Breast epithelium (tissue), 4 donors: Measurements from ENCODE around the gene SNRNP27. TPM values are rescaled to one million over a fixed set of nuclear protein-coding genes. Genes with fewer than 3 reads are reported as not detected.

Experiments
- DNase-seq, 2 donors: peaks; one replicate each; pipeline ENCODE4 v3.0.0-alpha.2; 2019; ENCODE audit warnings: low spot score in 2 of 2
- H3K27ac ChIP-seq, 2 donors: fragments of 200-600 bp; sonication (generic) in 1 of 2; one replicate each; pipeline ENCODE4 v1.5.1; 2016 to 2019; ENCODE audit warnings: mild to moderate bottlenecking in 1 of 2
- H3K27me3 ChIP-seq, 2 donors: fragments of 200-600 bp; sonication (generic) in 1 of 2; one replicate each; pipeline versions ENCODE4 v1.5.1 to v1.6.0; 2017 to 2019; ENCODE audit warnings: control low read depth in 1 of 2, mild to moderate bottlenecking in 1 of 2
- H3K36me3 ChIP-seq: fragments of 200-600 bp; one replicate; pipeline ENCODE4 v1.5.1; 2019
- H3K4me1 ChIP-seq, 2 donors: fragments of 200-600 bp; sonication (generic); one replicate each; pipeline ENCODE4 v1.5.1; 2016 to 2019; ENCODE audit warnings: control low read depth in 1 of 2
- H3K4me3 ChIP-seq, 3 donors: fragments of 200-600 bp; sonication (generic); 1 replicate in 2 of 3; 2 replicates in 1 of 3; pipeline ENCODE4 v1.5.1; 2016 to 2019; ENCODE audit warnings: mild to moderate bottlenecking in 3 of 3, moderate library complexity in 2 of 3
- H3K9me3 ChIP-seq, 2 donors: fragments of 200-600 bp; sonication (generic) in 1 of 2; one replicate each; pipeline ENCODE4 v1.5.1; 2016 to 2019; ENCODE audit warnings: control low read depth in 1 of 2
- CTCF ChIP-seq, 3 donors: fragments of 450-650 bp; IDR thresholded peaks; one replicate each; pipeline ENCODE4 v1.5.1; 2016 to 2017; ENCODE audit warnings: antibody characterized with exemption in 3 of 3, mild to moderate bottlenecking in 3 of 3, moderate library complexity in 3 of 3
- POLR2A ChIP-seq: fragments of 450-650 bp; IDR thresholded peaks from one replicate; pipeline ENCODE4 v1.6.1; 2016; ENCODE audit warnings: antibody characterized with exemption, mild to moderate bottlenecking, moderate library complexity
- POLR2AphosphoS5 ChIP-seq, 3 donors: sonication (generic); formaldehyde crosslinking; IDR thresholded peaks; one replicate each; pipeline ENCODE4 v1.6.1; 2017; ENCODE audit warnings: antibody characterized with exemption in 3 of 3
- intact Hi-C: fragments of 100-400 bp; cut with DNase I; formaldehyde crosslinking; loops from one replicate; pipeline ENCODE4 v1.15.1; 2023; ENCODE audit warnings: low total_unique reads
- total RNA-seq, 3 donors: library from RNA; depleted of rRNA; stranded (reverse); fragments of >200 nt; gene quantifications; one replicate each; pipeline ENCODE4 v1.1.0, GENCODE V29; 2016

SNRNP27 gene
- total RNA-seq, 3 donors from 2014 or later: 79.2 to 82.9 (median 80.0) TPM

DNA sequence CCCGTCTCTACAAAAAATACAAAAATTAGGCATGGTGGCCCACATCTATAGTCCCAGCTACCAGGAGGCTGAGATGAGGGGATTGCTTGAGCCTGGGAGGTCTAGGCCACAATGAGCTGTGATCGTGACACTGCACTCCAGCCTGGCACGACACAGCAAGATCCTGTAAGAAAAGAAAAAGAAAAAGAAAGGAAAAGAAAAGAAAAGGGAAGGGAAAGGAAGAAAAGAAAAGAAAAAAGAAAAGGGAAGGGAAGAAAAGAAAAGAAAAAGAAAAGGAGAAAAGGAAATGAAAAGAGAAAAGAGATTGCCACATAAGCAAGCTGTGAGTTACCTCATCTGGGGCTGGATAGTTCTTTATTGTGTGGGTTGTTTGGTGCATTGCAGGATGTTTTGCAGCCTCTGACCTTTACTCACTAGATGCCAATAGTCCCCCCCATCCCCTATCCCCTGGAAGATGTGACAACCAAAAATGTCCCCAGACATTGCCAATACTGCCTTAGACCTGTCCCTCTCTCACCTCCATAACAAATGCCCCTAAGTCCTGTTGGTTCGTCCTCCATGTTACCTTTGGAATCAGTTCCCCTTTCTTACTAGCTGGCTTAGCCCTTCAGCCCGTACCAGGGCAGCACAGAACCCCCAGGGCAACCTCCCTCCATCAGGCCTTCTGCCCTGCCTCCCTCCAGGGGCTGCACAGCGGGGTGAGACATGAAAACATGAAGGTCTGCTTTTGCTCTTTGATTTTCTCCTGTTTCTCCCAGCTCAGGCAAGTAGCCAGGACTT lies 58.8 kb downstream of the SNRNP27 start:
- Histone ChIP-seq H3K27me3 (no peaks in the 10 kb centered on the region), H3K4me3 (no peak overlapping the region), H3K4me1 (no peaks in the 10 kb centered on the region), H3K9me3 (no peaks in the 10 kb centered on the region), H3K36me3 (no peaks in the 10 kb centered on the region), H3K27ac (no peak overlapping the region)
- TF ChIP-seq POLR2A (no peak), POLR2AphosphoS5 (IDR thresholded peaks at IDR 0.05) (no peak), CTCF (IDR thresholded peaks at IDR 0.05) (no peak)
- intact Hi-C loops: no loop called here
- DNase-seq: no peak

DNA sequence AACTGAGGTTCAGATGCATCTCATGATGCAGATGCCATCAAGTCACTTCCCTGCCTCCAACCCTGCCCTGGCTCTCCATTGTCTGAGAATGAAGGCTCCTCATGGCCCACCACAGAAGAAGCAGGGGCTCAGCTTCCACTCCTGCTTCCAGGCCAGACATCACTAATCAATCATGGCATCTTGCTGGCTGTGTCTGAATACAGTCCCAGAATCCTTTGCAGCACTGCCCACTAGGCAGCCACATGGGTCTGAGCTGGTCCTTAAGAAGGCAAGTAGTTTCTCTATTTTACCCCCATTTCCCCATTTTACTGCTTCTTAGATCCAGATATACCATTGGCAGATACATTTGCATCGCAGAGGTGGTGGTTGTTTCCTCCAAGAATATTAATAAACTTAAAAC lies 60.3 kb downstream of the SNRNP27 start:
- Histone ChIP-seq H3K27ac (no peak overlapping the region), H3K9me3 (no peaks in the 10 kb centered on the region), H3K4me1 (no peaks in the 10 kb centered on the region), H3K27me3 (no peaks in the 10 kb centered on the region), H3K4me3 (no peak overlapping the region), H3K36me3 (no peaks in the 10 kb centered on the region)
- TF ChIP-seq CTCF (IDR thresholded peaks at IDR 0.05) (no peak), POLR2AphosphoS5 (IDR thresholded peaks at IDR 0.05) (no peak), POLR2A (no peak)
- intact Hi-C loops: no loop called here
- no peak for DNase-seq

Other genes with a start within 250 kb of the SNRNP27 start
- 10 to 100 TPM; 61.6 to 77.1 (median 65.6) TPM for gene ANXA4, start 151.8 kb upstream of the SNRNP27 start, total RNA-seq
- gene GMCL1, start 64.3 kb upstream of the SNRNP27 start, total RNA-seq: 10 to 100 TPM; 14.2 to 24.4 (median 18.4) TPM
- gene MXD1, start 21.2 kb downstream of the SNRNP27 start, total RNA-seq: 10 to 100 TPM in 2 of 3 donors, 1 to 10 TPM in 1; 5.8 to 17.3 (median 10.2) TPM
- gene ASPRV1, start 67.7 kb downstream of the SNRNP27 start, total RNA-seq: 1 to 10 TPM; 1.6 to 4.5 (median 1.8) TPM
- 100 to 1,000 TPM; 121 to 210 (median 145) TPM for gene PCBP1, start 193.5 kb downstream of the SNRNP27 start, total RNA-seq